ENCODE measurements around the gene VIPR2.
"Not testable (repeated sequence)": the region's sequence is repeated elsewhere in the genome, so short reads cannot be mapped to it uniquely, and the experiment has no call there.

Gene VIPR2

DNA sequence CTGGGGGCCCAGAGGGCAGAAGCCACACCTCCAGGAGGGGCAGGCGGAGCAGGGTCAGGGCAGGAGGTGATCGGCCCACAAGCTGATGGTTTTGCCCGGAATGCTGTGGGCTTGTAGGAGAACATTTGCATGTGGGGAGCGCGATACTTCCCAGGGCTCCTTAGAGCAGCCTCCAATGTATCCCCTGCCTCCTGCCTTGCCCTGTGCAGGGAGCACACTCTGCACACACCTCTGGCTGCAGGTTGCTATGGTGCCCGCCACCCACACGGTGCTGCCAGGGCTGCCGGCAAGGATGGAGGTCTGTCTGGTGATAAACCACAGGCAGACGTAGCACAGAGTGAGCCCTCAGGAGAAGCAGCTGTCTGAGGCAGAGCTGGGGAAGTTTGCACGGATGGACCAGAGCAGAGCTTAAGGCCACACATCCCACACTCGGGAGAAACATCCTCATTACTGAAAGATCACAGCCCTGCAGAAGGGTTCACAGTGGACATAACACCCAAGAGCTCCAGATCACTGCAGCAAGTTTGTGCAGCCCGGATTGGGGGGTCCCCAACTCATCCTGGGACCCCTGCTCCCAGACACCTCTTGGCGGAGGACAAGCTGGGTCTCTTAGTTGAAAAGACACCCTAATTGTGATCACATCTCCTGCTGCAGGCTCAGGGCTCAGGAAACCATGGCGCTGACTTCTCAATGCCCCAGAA is 41.8 kb downstream of the VIPR2 start:
- no peak for FAIRE-seq

DNA sequence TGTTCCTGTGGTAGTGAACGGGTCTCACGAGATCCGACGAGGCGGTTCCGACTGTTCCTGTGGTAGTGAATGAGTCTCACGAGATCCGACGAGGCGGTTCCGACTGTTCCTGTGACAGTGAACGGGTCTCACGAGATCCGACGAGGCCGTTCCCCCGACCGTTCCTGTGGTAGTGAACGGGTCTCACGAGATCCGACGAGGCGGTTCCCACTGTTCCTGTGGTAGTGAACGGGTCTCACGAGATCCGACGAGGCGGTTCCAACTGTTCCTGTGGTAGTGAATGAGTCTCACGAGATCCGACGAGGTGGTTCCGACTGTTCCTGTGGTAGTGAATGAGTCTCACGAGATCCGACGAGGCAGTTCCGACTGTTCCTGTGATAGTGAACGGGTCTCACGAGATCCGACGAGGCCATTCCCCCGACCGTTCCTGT is 43.0 kb downstream of the VIPR2 start:
- not testable (repeated sequence) for FAIRE-seq

DNA sequence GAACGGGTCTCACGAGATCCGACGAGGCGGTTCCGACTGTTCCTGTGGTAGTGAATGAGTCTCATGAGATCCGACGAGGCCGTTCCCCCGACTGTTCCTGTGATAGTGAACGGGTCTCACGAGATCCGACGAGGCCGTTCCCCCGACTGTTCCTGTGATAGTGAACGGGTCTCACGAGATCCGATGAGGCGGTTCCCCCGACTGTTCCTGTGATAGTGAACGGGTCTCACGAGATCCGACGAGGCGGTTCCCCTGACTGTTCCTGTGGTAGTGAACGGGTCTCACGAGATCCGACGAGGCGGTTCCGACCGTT is 43.6 kb downstream of the VIPR2 start:
- FAIRE-seq = not testable (repeated sequence)

DNA sequence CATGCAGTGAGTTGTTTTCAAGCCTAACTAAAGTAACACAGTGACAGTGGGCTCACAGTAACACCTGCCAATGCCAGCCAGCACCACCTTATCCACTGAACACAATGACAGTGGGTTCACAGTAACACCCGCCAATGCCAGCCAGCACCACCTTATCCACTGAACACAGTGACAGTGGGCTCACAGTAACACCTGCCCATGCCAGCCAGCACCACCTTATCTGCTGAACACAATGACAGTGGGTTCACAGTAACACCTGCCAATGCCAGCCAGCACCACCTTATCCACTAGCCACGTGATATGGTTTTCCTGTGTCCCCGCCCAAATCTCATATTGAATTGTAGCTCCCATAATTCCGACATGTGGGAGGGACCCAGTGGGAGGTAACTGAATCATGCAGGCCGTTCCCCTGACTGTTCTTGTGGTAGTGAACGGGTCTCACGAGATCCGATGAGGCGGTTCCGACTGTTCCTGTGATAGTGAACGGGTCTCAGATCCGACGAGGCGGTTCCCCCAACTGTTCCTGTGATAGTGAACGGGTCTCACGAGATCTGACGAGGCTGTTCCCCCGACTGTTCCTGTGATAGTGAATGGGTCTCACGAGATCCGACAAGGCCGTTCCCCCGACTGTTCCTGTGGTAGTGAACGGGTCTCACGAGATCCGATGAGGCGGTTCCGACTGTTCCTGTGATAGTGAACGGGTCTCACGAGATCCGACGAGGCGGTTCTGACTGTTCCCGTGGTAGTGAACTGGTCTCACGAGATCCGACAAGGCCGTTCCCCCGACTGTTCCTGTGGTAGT is 44.2 kb downstream of the VIPR2 start:
- FAIRE-seq = not testable (repeated sequence)

DNA sequence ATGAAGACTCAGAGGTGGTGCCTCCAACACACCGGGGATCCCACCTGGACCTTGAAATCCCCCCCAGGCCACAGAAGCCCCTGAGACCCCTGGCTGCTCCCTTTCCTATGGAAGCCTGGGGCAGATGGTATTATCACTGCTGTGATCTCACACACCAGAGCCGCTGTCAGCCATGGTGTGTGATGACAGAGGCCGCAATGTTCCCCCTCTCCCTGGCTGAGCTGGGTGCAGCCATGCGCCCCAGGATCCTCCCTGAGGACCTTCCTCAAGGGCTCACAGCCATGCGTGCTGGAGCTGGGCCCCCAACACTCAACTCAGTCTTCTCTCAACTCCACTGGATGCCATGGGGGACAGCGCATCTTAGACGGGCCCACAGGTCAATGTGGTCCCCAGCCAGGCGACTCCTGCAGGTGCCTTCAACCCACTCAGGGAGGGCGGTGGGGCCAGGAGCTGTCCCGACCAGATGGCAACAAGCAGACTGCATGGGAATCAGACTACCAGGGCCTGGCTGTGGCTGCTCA is 44.9 kb downstream of the VIPR2 start:
- FAIRE-seq = no peak

DNA sequence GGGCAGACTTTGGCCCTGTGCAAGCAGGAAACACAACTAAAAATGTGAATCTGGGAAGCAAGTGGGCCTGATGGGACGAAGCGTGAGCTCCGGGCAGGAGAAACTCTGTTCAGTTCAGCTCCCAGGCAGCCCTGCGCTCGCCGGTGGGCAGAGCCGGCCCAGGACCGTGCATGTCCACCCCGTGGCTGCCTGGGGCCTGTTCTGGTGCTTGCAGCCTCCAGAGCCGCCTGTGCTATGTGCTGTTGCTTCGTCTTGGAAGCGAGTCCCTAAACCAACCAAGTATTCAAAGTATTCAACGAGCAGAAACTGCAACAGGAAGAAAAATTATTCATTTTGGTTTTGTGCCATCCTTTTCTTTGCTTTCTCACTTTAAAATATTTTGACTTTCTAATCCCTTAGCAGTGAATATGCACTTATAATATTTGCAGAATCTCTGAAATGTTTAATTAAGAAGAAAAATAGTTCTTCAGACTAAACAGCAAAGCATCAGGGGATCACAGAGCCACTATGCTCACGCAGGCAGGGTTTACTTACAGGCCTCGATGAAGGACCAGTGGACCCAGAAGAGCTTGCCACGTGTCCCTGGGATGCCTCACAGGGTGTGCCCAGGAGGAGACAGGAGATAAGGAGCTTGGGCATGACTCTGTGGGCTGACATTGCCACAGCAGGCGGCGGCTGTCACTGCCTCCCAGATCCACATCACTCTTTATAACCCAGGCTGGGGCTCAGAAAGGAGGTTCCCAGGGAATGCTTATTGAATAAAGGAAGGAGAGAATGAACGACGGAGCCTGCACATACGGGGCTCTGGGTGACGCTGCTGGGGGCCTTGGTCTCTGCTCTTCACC is 45.6 kb downstream of the VIPR2 start:
- no peak for FAIRE-seq

DNA sequence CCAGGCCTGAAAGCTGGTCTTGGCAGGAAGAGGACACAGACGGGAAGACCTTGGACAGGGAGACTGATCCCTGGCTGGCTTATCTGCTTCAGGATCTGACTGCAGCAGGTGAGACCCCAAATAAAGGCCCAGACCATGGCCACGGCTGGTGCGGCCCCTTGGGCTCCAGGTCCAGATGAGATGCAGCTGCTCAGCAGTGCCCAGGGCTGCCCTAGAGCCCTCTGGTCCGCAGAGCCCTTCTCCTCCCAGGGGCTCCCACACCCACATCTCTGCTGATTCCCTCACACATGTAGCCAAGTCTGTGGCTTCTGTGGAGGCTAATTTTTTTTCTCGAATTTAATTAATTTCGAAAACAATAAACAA is 46.3 kb downstream of the VIPR2 start:
- FAIRE-seq = no peak

DNA sequence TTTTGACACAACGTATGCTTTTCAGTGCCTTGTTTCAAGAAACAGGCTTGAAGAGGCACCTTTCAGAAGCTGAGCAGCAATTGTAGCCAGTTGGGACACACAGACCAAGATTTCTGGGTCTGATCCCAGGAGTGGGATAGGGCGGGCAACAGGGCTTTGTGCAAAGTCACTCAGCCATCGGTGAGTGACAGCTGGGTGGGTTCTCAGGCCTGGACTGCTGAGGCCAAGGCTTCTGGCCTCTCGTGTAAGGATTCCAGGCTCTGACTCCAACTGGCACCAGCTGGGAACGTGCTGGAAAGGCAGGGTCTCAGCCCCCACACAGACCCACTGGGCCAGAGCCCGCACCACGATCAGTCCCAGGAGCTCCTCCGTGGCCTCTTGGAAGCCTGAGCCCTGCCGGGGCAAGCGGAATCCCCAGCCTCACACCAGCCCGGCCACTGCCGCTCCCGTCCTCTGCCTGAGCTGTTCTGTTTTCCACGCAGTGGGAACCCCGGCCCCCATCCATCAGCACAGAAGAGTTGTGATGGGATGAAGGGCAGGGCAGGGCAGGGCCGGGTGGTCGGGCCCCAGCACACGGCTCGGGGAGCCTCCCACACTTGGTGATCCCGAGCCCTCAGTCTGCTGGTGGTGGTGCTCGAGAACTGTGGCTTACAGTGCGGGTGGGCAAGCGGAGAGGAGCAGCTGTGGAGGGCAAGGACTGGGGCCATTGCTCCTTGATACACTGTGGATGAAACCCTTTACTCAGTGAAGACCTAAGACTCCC is 46.8 kb downstream of the VIPR2 start:
- FAIRE-seq = no peak

DNA sequence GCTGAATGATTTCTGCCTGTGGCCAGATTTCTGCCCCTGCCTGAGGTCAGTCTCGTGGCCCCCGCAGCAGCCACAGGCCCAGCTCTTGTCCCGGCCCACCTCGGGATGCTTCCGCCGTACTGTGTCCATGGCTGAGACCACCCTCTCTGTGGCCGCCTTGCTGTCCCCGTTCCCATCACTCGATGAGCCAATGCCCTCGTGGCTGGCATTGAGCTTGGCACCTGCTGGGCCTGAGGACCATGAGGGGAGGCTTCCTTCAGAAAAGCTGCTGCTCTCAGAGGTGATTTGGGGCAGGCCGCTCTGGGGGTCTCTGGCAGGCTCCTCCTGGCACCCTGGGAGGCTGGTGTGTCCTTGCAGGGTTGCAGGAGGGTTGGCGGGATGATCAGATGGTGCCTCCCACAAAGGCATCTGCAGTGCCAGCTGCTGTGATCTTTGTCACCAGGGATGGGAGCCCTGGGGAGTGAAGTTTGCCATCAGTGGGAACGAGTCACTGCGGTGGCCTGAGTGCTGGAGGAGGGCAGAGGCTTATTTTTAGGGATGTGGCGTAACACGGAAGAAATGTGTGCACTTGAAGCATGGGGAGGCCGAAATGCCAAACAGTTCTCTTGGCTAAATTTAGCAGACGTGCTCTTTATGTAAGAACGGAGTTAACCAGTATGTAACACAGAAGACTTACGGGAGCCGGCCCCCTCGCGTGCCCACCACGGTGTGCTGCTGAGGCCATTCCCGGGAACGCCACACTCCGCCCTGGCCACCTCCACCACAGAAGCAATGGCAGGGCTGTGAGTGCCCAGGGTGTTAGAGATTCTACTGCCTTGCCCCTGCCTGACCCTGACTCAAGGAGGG is 47.7 kb downstream of the VIPR2 start:
- no peak for FAIRE-seq

DNA sequence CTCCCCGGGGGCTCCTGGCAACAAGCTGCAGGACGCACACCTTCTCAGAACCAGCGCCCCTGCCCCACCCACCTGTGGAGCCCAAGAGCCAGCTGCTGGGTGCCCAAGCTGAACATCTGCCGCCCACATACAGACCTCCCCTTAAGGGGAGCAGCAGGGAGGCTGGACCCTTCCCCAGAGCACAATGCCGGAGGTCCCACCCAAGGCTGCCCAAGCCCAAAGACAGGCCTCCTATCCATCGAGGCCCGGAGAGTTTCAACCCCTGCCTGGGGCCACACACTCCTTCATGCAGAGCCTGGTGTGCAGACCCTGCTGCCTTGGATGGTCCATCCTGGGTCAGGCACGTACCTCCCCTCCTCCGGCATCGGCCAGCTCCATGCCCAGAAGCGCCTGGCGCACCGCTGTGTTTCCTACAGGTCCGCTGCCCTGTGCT is 48.7 kb downstream of the VIPR2 start:
- FAIRE-seq = no peak

DNA sequence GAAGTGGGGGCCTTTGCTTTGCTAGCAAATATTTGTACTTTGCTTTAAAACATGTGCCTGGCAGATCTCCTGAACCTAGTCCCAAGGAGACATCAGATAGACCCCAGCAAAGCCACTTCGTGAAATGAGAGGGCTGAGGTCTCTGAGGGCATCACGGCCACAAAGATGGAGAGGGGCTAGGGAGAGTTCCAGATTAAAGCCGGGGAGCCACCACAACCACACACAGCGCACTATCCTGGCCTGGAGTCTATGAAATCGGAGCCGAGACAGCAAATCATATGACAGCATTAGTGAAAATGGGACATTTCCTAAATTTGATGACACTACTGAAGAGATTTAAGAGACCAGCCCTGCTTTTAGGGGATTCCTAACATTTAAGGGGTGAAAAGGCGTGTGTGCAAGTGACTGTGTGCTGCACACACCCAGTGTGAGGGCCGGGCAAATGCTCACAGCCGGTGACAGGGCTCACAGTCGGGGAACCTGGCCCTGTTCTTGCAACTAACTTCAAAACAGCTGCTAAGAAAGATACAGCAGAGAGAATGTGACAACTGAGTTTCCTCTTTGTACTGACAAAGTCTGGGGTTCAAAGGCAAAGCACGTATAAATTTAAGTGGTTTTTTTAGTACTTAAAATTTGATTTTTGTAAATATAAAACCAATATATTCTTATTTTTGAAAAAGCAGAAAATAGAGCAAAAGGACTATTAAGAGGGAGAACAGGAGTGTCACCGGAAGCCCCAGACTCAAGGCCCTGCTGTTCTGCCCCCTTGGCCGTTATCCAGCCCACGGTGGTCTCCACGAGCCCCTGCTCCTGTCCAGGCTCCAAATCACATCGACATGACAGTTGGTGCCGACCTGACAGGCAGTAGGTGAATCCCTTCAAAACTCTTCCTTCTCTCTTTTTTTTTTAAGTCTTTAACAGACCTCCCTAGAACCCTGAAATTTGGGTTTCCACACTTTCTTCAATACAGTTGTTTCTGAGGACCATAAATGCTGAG is 49.5 kb downstream of the VIPR2 start:
- no peak for FAIRE-seq

DNA sequence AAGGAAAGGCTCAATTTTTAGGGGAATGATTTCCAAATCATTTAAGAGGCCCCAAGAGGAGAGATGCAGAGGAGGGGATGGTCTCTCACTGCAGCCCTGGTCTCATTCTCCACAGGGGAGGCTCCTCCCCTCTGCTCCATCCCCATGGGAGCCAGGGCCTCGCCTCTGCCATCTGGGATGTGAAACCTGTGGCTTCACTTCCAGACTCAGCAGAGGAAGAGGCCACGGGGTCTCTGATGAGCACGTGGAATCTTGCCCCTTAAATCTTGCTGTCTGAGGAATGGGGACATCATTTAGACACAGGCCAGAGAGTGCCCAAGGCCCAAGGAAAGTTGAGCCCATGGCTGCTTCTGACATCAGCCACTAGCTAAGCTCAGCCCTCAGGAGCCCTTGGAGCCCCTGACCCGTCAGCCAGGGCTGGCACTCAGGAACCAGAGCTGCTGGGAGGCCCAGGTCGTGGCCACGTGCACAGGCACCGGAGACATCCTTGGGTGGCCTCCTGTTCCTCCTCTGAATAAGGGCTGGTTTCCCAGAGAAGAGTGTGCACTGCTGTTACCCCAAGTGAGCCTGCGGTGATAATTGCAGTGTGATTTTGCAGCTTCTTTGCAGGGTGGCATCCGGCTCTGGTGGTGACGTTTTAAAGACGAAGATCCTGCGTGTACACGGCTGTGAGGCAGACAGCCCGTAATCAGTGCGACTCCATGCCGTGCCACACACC is 50.5 kb downstream of the VIPR2 start:
- FAIRE-seq = no peak

DNA sequence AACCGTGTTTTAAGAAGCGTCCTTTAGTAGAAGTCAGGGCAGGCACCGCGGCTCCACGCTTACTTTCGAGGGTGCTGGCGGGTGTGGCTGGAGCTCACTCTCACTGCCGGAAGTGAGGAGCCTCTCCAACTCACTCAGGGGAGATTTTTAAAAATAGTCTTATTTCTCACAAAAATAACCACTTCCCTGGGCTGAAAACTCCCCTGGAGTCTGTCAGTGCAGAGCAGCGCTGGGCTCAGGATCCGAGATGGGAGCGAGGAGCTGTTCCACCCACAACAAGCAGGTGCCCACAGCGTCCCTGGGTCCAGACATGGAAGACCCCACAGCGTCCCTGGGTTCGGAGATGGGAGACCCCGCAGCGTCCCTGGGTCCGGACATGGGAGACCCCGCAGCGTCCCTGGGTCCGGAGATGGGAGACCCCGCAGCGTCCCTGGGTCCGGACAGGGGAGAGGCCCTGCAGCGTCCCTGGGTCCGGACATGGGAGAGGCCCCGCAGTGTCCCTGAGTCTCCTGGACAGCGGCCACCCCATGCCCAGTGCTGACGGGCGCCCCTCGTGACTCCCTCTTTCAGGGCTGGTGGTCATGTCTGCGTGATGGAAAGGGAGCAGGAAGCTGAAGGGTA is 51.2 kb downstream of the VIPR2 start:
- no peak for FAIRE-seq

DNA sequence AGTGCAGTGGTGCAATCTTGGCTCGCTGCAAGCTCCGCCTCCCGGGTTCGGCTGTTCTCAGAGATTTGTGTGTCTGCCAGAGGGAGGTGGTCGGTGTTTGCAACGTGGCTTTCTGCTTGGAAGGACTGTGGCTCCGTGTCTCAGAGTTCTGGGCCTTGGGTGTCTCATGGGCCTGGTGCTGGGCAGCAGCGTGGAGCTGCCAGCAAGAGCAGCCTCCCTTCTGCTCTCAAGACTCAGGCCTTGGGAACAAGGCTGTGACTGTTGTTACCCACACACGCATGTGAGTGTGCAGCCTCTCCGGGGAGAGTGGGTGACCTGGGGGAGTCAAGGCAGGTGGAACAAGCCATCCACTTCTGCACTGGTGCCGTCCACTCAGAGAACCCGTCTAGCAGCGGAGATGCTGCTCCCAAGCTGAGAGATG is 52.0 kb downstream of the VIPR2 start:
- FAIRE-seq = no peak

DNA sequence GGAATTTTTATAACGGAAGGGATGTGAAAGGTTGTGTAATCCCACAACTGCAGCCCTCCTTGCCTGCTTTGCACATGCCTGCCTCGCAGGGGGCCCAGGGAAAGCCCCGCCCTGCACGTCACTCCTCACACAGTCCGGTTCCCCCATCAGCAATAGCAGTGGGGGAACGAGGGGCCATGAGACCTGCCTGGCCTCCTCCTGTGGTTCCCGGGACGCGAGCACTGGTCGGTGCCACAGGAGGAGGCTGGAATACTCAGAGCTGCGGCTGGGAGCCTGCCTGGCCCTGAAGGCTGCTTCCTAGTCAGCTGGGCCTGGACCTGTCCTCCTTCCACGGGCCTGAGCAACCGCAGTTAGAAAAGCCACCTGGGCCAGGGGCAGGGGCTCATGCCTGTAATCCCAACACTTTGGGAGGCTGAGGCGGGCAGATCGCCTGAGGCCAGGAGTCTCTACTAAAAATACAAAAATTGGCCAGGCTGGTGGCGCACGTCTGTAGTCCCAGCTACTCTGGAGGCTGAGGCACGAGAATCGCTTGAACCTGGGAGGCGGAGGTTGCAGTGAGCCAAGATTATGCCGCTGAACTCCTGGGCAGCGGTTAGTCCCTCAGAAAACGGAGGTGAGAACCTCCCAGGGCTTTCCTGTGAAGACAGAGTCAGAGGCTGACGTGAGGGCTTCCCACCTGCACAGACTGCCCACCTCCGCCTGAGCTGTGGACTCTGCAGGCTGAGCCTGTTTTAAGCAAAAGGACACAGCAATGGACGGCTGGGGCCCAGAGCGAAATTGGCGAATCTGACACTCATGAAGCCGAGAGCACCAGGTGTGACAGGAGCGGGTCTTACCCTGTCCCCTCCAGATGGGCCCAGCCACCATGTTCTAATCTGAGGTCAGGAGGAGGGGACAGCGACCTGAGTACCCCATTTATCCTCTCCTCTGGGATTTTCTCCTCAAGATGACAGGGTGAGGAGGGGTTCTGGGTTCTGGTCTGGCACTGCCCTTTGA is 52.9 kb downstream of the VIPR2 start:
- FAIRE-seq = no peak

DNA sequence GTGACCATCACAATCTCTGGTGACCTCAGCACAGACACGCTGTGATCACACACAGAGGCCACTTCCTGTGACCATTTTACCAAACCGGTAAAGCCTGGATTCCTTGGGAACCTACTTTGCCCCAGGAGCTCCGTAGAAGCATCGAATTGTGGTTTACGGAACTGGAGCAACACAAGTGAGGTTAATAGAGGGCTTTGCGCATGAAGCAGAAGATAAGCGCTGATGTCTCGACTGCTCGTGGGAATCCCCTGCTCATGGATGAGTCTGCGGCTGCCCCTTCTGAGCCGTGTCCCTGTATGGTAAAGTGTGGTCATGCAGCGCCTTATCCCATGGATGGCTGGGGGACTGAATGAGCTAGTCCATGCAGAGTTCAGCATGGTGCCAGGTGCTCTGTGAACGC is 53.6 kb downstream of the VIPR2 start:
- FAIRE-seq = no peak

DNA sequence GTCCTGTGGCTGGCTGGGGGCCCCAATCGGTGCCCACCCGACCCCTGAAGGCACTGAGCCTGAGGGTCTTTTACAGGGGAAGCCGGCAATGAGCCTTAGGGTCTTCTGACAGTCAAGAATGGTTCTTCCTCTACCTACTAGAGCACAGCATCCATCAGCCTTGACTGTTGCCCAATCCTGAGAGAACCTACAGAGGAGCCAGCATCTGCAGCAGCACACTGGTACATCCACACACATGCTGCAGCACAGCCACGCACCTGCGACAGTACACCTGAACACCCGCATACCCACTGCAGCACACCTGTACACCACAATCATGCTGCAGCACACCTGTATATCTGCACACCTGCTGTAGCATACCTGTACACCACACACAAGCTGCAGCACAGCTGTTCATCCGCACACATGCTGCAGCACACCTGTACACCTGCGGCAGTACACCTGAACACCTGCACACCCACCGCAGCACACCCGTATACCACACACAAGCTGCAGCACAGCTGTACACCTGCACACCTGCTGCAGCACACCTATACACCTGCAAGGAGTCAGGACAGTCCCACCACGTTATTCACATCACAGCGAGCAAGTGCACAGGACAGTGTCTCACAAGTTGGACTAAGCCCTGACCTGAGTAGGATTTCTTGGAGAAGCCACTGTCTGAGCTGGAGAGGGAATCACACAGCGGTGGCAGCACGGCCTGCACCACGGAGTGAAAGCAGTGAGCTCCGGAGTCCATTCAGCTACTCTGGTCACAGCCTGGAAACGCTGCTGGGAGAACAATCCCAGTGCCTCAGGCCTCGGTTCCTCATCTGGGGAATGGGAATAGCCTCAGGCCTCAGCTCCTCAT is 56.4 kb downstream of the VIPR2 start:
- no peak for FAIRE-seq
